GM18870 (cell line): Measurements from ENCODE around the gene EGF.
A peak's percentile ranks its signal among the peaks of the same experiment; 100 is the strongest.

ENCODE experiments used
- ATAC-seq: cut with Tn5 transposase; IDR thresholded peaks from one replicate; pipeline ENCODE4 v1.9.1; 2021; ENCODE audit warnings: moderate library complexity; ENCODE audit not compliant: unreplicated experiment

EGF gene

DNA sequence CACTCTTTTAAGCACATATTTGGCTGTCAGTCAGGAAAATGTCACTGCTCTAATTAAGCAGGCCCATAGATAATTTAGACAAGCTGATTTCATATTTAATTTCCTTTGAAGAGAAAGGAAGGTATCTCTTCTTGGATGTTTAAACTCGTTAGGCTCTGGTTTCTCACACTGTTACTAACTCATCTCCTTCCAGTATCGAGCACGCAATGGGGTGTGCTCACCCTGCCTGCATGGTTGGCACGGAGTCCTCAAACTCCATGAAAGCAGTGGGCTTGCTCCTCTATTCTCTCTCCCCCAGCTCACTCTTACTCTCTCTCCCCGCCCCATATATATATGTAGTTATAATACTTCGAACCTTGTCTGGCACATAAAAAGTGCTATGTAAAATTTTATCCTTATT lies 76.9 kb downstream of the EGF start:
- no peak for ATAC-seq

- ATAC-seq = peak; percentile 82
These were observed 77.9 kb downstream of the EGF start for GRCh38 chr4:109990261-109991257.

- ATAC-seq = no peak
These were observed 80.4 kb downstream of the EGF start for GRCh38 chr4:109993116-109993515.

- ATAC-seq = peak; percentile 77
These were observed 81.7 kb downstream of the EGF start for GRCh38 chr4:109994415-109994827.

- no peak for ATAC-seq
These were observed 83.8 kb downstream of the EGF start for GRCh38 chr4:109996526-109996925.

- ATAC-seq = peak; percentile 46
These were observed 86.3 kb downstream of the EGF start for GRCh38 chr4:109998867-109999584.

DNA sequence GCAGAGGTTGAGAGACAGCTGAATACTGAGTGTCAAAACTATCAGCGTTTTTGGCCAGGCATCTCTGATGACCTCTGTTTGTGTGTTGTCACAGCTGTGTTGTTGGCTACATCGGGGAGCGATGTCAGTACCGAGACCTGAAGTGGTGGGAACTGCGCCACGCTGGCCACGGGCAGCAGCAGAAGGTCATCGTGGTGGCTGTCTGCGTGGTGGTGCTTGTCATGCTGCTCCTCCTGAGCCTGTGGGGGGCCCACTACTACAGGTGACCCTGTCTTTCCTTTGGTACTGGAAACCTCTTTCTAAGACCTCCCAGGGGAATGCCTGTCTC lies 86.9 kb downstream of the EGF start:
- ATAC-seq = no peak

GRCh38 chr4:110002326-110002725 lies 89.6 kb downstream of the EGF start:
- no peak for ATAC-seq

GRCh38 chr4:110003401-110004187 lies 90.9 kb downstream of the EGF start:
- no peak for ATAC-seq

DNA sequence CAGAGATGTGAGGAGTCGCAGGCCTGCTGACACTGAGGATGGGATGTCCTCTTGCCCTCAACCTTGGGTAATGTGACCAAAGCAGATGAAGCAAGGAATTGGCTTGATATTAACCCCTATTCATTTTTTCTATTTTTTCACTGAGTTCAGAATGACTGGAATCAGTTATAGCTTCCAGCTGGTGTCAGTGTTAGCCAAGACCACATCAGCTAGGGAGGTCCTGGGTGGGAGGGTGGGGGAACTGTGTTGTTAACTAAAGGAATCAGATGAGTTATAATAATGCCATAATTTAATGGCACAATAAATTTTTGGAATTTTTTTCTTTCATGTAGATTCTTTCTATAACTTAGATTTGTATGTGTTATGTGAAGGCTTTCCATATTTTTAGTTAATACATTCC lies 91.9 kb downstream of the EGF start:
- no peak for ATAC-seq

DNA sequence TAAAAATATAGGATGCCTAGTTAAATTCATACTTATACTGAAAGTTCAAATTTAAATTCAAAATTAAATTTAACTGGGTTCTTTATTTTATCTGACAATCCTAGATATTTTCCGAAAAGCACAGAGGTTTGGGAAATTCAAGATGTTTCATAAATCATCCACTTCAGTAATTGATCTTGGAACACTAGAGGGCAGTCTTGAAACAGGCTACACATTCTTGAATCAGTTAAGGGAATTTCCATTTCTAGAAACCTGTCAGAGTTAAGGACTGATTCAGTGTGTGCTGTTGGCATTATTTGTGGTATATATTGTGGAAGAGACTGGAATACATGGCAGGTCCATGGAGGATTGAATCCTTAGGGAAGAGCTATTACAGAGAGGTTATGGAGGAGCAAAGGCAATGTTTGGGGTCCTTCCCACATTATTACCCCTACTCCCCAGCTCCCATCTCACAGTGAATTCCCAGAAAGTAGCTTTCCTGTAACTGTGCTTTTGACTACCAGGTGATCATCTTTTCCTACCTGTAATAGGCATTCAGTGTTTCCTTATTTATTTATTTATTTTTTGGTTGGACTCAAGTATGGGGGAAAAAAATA lies 92.9 kb downstream of the EGF start:
- peak; percentile 66 for ATAC-seq

- no peak for ATAC-seq
These were observed 94.5 kb downstream of the EGF start for GRCh38 chr4:110007217-110007616.

DNA sequence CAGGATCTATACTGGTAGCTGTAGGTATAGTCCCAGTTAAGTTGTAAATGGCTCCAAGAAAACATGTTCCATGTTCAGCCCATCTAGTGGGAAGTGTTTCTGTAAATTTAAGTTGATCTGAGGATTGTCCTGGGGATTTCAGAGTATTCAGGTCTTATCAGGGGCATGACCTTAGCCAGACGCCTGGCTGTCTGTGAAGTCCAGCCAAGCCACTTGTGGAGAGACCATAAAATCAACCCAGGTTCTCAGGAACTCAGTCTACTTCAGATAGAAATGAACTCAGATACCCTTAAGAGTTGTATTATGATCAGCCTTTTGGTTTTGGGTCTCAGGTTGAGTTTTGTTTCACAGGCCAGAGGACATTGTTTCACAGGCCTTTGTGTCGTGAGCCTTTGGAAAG lies 95.9 kb downstream of the EGF start:
- ATAC-seq = no peak

DNA sequence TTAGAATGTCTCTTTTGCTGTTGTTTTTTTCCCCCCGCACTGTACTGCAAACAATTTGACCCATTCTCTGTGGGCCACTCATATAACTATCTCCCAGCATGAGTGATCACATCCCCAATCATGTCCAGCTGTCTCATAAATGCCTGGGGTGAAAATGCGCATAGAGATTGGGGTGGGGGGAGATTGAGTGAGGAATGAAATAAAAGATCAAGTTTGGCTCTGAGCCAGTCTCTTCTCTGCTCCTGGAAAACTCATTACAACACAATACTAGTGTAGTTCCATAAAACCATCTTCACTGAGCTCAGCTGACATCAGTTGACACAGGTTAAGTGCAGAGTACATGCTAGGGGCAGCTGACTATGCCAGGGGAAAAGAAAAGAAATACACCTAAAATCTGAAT lies 96.9 kb downstream of the EGF start:
- ATAC-seq = no peak

- ATAC-seq = no peak
These were observed 98.1 kb downstream of the EGF start for GRCh38 chr4:110010797-110011196.

DNA sequence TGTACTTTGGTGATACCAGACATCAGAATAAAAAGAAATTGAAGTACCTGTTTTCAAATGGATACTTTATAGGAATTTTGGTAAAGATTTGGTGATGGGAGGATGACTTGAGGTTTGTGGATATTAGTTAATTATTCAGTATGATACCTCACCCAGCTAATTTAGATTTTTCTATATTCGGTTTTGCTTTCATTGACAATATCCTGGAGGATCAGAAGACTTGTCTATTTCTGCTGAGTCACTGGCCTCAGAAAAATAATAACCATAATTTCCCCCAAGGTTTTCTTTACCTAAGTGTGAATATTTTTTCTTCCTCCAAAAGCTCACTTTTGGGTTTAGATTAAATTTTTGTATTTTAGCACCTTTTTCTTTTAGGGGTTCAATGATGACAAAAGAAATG lies 100.2 kb downstream of the EGF start:
- ATAC-seq = no peak

DNA sequence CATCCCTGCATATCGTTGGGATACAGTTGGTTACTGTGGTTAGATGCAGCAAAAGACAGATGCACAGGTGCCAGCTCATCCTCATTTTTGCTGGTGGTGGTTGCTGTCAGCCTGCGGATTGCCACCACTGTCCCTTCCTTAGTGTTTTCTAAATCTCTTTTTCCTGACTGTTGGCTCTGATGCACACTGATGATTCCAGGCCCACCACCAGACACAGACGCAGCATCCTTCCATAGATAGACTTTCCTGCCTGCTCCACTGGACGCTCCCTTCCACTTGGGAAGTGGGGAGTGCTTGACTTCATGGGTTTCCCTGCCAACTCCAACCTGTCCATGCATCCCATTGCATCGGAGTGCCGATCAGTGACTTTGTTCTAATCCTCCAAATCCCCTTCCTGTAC lies 101.5 kb downstream of the EGF start:
- no peak for ATAC-seq

GRCh38 chr4:110019153-110019552 lies 106.5 kb downstream of the EGF start:
- ATAC-seq = no peak

DNA sequence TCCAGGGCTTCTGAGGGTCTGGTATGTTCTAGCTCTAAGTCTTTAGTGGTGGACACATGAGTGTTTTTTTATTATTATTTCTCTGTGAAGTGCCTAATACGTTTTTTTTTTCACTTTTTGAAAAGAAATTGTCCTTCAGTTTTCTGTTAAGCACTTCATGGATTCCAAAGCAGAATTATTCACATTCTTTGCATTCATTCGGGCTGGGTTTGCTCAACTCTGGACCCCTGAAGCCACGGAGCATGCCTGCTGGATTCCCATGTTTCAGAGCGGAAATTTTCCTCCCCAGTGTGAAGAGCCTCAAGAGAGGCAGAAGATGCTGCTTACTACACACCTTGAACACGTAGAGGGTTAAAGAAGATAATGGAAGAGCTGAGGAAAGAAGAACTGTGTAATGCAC lies 107.5 kb downstream of the EGF start:
- no peak for ATAC-seq

DNA sequence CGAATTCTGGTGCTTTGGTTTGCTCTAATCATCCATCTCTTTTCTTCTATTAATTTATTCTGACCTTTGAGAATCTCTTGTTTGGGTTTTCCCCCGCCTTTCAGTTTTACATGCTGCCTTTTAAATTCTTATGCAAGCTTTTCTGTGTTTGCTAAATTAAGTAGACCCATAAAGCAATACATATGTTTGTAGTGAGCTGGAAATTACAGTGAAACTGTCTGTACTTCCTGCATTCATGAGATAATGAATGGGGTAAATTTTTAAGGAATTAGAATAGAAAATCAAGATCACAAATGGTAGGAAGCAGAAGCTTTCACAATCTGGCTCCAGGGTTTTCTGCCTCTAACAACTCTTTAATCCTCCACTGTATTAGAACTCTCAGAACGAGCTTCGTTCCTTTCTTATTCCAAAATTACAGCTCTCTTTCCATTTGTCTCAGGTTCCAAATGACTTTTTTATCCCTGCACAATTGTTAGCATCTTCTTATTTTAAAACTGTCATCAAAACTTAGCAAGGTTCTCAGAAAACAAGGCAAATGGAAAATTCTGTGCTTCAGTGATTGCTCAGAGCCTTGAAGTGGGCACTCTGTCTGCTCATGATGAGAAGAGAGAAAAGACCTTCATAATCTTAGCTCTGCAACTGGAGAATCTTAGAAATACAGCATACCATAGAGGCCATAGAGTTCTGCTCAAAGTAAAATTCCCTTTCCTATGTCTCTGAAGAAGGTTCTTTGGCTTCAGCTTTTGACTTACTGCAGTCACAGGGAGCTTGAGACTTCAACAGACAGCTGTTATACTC lies 108.2 kb downstream of the EGF start:
- no peak for ATAC-seq
